Measurements from ENCODE around the gene UBE2O.

The UBE2O gene

DNA sequence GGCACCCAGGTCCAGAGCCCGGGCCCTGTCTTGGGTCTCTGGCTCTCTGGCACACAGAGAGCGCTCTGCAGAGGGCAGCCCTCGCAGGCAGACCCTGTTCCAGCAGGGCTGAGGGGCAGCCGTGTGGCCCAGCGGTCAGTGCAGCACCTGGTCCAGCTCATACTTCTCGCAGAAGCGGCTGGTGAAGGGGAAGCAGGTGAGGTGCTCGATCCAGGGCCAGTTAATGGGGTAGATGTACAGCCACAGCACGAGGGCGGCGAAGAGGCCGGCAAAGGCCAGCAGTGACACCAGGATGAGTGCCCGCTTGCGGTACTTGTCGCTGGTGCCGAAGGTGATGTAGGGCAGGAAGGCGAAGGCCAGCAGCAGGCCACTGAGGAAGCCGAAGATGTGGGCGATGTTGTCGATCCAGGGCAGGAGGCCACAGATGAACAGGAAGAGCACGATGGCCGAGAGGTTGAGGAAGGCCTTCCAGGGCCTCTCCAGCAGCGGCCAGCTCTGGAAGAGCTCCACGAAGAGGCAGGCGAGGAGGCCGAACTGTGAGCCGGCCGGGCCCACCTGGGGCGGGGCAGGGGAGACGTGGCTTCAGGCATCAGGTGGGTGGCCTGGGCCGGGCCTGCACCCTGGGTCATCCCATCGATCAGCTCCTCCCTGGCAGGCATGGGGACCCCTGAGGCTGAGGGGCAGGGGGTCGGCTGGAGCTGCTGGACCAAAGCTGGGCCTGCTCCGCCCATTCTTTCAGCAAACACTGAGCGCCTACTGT, 18.7 kb upstream of the UBE2O start:
- H3K27me3 ChIP-seq (ENCODE audit: insufficient read depth, poor library complexity, severe bottlenecking) = no peaks in the 10 kb centered on the region
- TF ChIP-seq GABPA (IDR thresholded peaks at IDR 0.05; ENCODE audit: low read depth) = no peak
- TF ChIP-seq SPI1 (IDR thresholded peaks at IDR 0.05; ENCODE audit: borderline replicate concordance, low read depth) = no peak
- H3K27ac ChIP-seq (replicated peaks) = no peak overlapping the region
- no peak overlapping the region for H3K4me3 ChIP-seq (replicated peaks; ENCODE audit: insufficient read depth, low read length)
- no peak for DNase-seq (ENCODE audit: low read depth in 1 of 2, low spot score in 1 of 2)

DNA sequence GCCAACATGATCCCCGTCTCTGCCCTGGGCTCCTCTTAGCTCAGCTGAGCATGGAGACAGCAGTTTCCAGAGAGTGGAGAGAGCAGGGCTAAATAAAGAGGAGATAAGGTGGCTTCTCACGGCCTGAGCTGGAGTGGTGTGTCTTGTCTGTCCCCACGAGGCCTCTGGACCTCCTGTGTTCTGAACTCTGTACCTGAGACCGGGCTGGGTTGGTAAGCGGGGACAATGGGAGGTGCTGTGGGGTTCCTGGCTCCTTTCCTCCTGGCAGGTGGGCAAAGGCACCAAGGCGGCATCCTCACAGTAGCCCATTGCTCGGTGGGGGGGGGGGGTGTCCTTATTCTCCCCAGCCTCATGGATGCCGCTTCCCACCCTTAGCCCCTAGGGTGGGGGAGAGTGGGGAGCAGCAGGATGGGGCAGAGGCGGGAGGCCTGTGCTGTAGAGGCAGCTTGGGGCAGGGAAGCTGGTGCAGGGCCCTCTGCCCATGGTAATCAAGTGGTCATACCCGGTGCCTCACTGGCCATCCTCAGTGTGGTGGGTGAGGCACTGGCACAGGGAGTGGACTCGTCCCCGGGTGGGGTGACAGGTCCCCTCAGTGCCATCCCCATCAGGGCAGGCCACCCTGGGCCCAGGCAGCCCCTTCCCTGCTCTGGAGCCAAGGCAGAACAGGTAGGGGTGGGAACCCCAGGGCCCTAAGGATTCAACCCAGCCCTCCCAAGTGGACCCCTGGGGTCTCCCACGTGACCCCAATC, 17.2 kb upstream of the UBE2O start:
- TF ChIP-seq POLR2AphosphoS5 (IDR thresholded peaks at IDR 0.05; ENCODE audit: low read depth) = no peak
- TF ChIP-seq SPI1 (IDR thresholded peaks at IDR 0.05; ENCODE audit: borderline replicate concordance, low read depth) = no peak
- TF ChIP-seq, protein P1, sequence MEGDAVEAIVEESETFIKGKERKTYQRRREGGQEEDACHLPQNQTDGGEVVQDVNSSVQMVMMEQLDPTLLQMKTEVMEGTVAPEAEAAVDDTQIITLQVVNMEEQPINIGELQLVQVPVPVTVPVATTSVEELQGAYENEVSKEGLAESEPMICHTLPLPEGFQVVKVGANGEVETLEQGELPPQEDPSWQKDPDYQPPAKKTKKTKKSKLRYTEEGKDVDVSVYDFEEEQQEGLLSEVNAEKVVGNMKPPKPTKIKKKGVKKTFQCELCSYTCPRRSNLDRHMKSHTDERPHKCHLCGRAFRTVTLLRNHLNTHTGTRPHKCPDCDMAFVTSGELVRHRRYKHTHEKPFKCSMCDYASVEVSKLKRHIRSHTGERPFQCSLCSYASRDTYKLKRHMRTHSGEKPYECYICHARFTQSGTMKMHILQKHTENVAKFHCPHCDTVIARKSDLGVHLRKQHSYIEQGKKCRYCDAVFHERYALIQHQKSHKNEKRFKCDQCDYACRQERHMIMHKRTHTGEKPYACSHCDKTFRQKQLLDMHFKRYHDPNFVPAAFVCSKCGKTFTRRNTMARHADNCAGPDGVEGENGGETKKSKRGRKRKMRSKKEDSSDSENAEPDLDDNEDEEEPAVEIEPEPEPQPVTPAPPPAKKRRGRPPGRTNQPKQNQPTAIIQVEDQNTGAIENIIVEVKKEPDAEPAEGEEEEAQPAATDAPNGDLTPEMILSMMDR (IDR thresholded peaks at IDR 0.05; ENCODE audit: insufficient read depth, low read length) = no peak
- TF ChIP-seq, protein P2, sequence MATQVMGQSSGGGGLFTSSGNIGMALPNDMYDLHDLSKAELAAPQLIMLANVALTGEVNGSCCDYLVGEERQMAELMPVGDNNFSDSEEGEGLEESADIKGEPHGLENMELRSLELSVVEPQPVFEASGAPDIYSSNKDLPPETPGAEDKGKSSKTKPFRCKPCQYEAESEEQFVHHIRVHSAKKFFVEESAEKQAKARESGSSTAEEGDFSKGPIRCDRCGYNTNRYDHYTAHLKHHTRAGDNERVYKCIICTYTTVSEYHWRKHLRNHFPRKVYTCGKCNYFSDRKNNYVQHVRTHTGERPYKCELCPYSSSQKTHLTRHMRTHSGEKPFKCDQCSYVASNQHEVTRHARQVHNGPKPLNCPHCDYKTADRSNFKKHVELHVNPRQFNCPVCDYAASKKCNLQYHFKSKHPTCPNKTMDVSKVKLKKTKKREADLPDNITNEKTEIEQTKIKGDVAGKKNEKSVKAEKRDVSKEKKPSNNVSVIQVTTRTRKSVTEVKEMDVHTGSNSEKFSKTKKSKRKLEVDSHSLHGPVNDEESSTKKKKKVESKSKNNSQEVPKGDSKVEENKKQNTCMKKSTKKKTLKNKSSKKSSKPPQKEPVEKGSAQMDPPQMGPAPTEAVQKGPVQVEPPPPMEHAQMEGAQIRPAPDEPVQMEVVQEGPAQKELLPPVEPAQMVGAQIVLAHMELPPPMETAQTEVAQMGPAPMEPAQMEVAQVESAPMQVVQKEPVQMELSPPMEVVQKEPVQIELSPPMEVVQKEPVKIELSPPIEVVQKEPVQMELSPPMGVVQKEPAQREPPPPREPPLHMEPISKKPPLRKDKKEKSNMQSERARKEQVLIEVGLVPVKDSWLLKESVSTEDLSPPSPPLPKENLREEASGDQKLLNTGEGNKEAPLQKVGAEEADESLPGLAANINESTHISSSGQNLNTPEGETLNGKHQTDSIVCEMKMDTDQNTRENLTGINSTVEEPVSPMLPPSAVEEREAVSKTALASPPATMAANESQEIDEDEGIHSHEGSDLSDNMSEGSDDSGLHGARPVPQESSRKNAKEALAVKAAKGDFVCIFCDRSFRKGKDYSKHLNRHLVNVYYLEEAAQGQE (IDR thresholded peaks at IDR 0.05; ENCODE audit: insufficient replicate concordance, low read depth) = no peak
- no peak for TF ChIP-seq GABPA (IDR thresholded peaks at IDR 0.05; ENCODE audit: low read depth)
- Histone ChIP-seq H3K4me3 (replicated peaks; ENCODE audit: insufficient read depth, low read length) (no peak overlapping the region), H3K27me3 (ENCODE audit: insufficient read depth, poor library complexity, severe bottlenecking) (no peaks in the 10 kb centered on the region), H3K27ac (replicated peaks) (no peak overlapping the region)
- no peak for DNase-seq (ENCODE audit: low read depth in 1 of 2, low spot score in 1 of 2)

DNA sequence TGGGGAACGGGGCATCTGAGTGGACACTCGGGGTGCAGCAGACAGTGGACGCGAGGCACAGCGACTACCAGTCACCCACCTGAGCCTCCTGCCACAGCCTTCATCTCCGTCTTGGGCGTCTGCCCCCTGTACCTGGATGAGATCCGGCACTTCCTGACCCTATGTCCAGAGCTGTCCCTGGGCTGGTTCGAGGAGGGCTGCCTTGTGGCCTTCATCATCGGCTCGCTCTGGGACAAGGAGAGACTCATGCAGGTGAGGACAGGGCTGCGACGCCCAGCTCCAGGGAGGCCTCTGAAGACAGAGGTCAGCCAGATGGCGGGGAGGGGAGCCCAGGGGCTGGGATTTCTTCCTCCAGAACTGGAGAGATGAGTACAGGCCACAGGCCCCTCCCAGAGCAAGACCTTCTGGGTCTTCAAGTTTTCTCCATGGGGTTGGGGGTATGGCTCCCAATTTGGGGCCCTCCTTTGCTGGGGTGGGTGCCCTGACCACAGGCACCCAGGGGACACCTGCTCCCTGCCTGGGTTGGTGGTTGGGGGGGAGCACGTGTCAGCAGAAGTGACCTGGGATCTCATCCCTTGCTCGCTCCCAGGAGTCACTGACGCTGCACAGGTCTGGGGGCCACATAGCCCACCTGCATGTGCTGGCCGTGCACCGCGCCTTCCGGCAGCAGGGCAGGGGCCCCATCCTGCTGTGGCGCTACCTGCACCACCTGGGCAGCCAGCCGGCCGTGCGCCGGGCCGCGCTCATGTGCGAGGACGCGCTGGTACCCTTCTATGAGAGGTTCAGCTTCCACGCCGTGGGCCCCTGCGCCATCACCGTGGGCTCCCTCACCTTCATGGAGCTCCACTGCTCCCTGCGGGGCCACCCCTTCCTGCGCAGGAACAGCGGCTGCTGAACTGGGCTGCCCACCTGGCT, 16.4 kb upstream of the UBE2O start:
- Histone ChIP-seq H3K27me3 (ENCODE audit: insufficient read depth, poor library complexity, severe bottlenecking) (no peaks in the 10 kb centered on the region), H3K27ac (replicated peaks) (no peak overlapping the region), H3K4me3 (replicated peaks; ENCODE audit: insufficient read depth, low read length) (no peak overlapping the region)
- TF ChIP-seq POLR2AphosphoS5 (IDR thresholded peaks at IDR 0.05; ENCODE audit: low read depth) = no peak
- TF ChIP-seq, protein P1 (IDR thresholded peaks at IDR 0.05; ENCODE audit: insufficient read depth, low read length) = no peak
- no peak for TF ChIP-seq GABPA (IDR thresholded peaks at IDR 0.05; ENCODE audit: low read depth)
- TF ChIP-seq SPI1 (IDR thresholded peaks at IDR 0.05; ENCODE audit: borderline replicate concordance, low read depth) = no peak
- TF ChIP-seq, protein P2 (IDR thresholded peaks at IDR 0.05; ENCODE audit: insufficient replicate concordance, low read depth) = no peak
- DNase-seq (ENCODE audit: low read depth in 1 of 2, low spot score in 1 of 2) = no peak

Data from HL-60 (cell line).